ENCODE results near the gene VDR. TPM values are rescaled to one million over a fixed set of nuclear protein-coding genes. Genes with fewer than 3 reads are reported as not detected.

The VDR gene
- total RNA-seq, 4 donors from 2014 or later: 36.7 to 47.9 (median 41.2) TPM

DNA sequence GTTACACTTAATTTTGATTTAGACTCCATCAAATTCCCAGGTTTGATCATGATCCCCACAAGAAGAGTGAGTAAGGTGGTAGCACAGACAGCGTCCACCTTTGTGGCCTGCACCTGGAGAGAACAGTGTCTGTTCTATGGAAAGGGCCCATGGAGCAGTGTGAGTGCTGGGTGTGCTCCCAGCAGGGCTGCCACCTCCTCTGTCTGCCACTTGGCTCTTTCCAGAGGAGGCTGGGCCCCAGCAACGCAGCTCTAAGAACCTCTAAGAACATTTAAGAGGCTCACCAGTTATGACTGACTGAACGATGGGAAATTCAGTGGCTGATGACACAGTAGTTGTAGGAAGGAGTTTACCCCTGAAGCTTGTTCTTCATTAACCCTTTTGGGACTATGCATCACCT, 17.3 kb downstream of the VDR start:
- 53% methylated on average over 3 of the region's 3 CpGs for WGBS
- no peak for DNase-seq (ENCODE audit: low spot score in 2 of 2)
- no peaks in the 10 kb centered on the region for H3K9me3 ChIP-seq
- H3K27me3 ChIP-seq: no peaks in the 10 kb centered on the region
- H3K4me3 ChIP-seq: no peak overlapping the region
- H3K27ac ChIP-seq: no peak overlapping the region
- TF ChIP-seq EP300 (IDR thresholded peaks at IDR 0.05): no peak
- TF ChIP-seq POLR2AphosphoS5 (IDR thresholded peaks at IDR 0.05): no peak
- TF ChIP-seq POLR2A (IDR thresholded peaks at IDR 0.05): no peak
- TF ChIP-seq CTCF (IDR thresholded peaks at IDR 0.05): no peak
- H3K36me3 ChIP-seq: no peaks in the 10 kb centered on the region
- peaks cover 63% of the 10 kb centered on the region for H3K4me1 ChIP-seq

DNA sequence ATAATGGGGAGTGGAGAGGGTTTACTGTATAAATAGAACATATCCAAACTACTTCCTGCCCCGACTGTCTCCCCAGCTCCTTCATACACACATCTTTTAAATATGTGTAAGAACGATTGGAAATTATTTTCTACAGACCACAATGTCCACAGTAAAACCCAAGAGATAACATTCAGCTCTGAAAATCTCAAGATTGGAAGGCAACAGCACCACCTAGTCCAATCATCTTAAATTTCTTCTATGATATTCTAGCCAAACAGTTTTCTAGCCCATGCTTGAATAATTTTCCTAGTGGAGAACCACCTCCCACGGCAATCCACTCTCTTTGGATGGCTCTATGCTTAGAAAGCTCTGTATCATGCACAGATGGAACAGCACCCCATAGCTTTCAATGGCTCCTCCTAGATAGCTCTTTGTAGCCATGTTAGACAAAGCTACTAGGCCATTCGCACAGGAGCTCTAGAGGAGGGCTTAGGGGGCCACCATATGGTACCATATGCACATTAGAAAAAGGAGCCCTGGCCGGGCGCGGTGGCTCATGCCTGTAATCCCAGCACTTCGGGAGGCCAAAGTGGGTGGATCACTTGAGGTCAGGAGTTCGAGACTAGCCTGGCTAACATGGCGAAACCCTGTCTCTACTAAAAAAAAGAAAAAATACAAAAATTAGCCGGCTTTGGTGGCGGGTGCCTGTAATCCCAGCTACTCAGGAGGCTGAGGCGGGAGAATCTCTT, 18.1 kb downstream of the VDR start:
- no peaks in the 10 kb centered on the region for H3K27me3 ChIP-seq
- TF ChIP-seq POLR2A (IDR thresholded peaks at IDR 0.05): no peak
- no peak for TF ChIP-seq POLR2AphosphoS5 (IDR thresholded peaks at IDR 0.05)
- no peak for TF ChIP-seq EP300 (IDR thresholded peaks at IDR 0.05)
- no peak for TF ChIP-seq CTCF (IDR thresholded peaks at IDR 0.05)
- H3K4me1 ChIP-seq: peaks cover 63% of the 10 kb centered on the region
- DNase-seq (ENCODE audit: low spot score in 2 of 2): no peak
- no peak overlapping the region for H3K4me3 ChIP-seq
- H3K9me3 ChIP-seq: no peaks in the 10 kb centered on the region
- 76% methylated on average over 13 of the region's 13 CpGs for WGBS
- H3K27ac ChIP-seq: no peak overlapping the region
- no peaks in the 10 kb centered on the region for H3K36me3 ChIP-seq

DNA sequence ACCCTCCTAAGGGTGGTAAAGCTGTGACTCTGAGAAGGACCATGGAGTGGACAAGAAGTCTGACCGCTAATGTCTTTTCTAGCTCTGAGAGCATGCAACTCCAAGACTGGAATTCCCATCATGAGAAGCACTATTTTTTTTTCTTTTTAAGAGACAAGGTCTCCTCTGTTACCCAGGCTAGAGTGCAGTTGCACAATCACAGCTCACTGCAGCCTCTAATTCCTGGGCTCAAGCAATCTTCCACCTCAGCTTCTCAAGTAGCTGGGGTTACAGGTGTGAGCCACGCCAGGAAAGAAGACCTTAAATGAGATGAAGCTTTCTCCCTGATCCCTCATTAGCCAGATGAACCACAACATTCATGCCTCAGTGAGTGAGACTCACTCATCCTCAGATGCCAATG, 19.2 kb downstream of the VDR start:
- 88% methylated on average over 2 of the region's 2 CpGs for WGBS
- H3K4me3 ChIP-seq: no peak overlapping the region
- no peaks in the 10 kb centered on the region for H3K36me3 ChIP-seq
- no peaks in the 10 kb centered on the region for H3K27me3 ChIP-seq
- H3K9me3 ChIP-seq: no peaks in the 10 kb centered on the region
- peaks cover 53% of the 10 kb centered on the region for H3K4me1 ChIP-seq
- H3K27ac ChIP-seq: no peak overlapping the region
- no peak for TF ChIP-seq CTCF (IDR thresholded peaks at IDR 0.05)
- TF ChIP-seq POLR2AphosphoS5 (IDR thresholded peaks at IDR 0.05): no peak
- no peak for TF ChIP-seq EP300 (IDR thresholded peaks at IDR 0.05)
- TF ChIP-seq POLR2A (IDR thresholded peaks at IDR 0.05): no peak
- DNase-seq (ENCODE audit: low spot score in 2 of 2): no peak

DNA sequence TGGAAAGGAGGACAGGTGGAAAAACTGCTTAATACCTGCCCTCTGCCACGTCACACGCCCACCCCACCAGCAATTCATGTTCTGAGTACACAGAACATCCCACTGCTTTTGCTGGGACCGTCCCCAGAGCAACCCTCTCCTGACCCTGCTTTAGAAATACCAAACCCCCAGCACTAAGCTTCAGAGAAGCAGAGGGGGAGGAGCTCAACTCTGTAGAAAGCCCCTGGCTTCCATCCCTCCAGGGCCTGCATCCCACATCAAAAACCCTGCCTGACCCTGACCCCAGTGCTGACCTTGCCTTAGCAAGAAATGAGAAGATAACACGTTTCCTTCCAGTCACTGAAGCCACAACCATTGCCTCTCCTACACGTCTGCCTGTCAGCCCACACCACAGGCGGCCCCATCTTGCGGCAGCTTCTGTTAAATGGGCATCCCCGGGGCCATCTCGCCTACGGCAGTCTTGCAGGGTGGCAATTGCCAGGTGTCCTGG, 19.7 kb downstream of the VDR start:
- no peaks in the 10 kb centered on the region for H3K9me3 ChIP-seq
- no peaks in the 10 kb centered on the region for H3K36me3 ChIP-seq
- TF ChIP-seq POLR2AphosphoS5 (IDR thresholded peaks at IDR 0.05) (no peak), EP300 (IDR thresholded peaks at IDR 0.05) (no peak), CTCF (IDR thresholded peaks at IDR 0.05) (no peak), POLR2A (IDR thresholded peaks at IDR 0.05) (no peak)
- WGBS: 77% methylated on average over 9 of the region's 10 CpGs
- H3K27ac ChIP-seq: no peak overlapping the region
- no peak for DNase-seq (ENCODE audit: low spot score in 2 of 2)
- peaks cover 52% of the 10 kb centered on the region for H3K4me1 ChIP-seq
- H3K4me3 ChIP-seq: no peak overlapping the region
- no peaks in the 10 kb centered on the region for H3K27me3 ChIP-seq

GRCh38 chr12:47884501-47884900, 20.3 kb downstream of the VDR start:
- Histone ChIP-seq H3K27ac (no peak overlapping the region), H3K27me3 (no peaks in the 10 kb centered on the region), H3K4me3 (no peak overlapping the region), H3K36me3 (no peaks in the 10 kb centered on the region), H3K9me3 (no peaks in the 10 kb centered on the region), H3K4me1 (peaks cover 50% of the 10 kb centered on the region)
- 67% methylated on average over 3 of the region's 3 CpGs for WGBS
- TF ChIP-seq CTCF (IDR thresholded peaks at IDR 0.05) (no peak), POLR2A (IDR thresholded peaks at IDR 0.05) (no peak), EP300 (IDR thresholded peaks at IDR 0.05) (no peak), POLR2AphosphoS5 (IDR thresholded peaks at IDR 0.05) (no peak)
- no peak for DNase-seq (ENCODE audit: low spot score in 2 of 2)

Data from suprapubic skin (tissue), 4 donors.